WTC11 (cell line): Measurements from ENCODE around the gene ZCCHC18. TPM values are rescaled to one million over a fixed set of nuclear protein-coding genes. Genes with fewer than 3 reads are reported as not detected.
"Not testable (repeated sequence)": the region's sequence is repeated elsewhere in the genome, so short reads cannot be mapped to it uniquely, and the experiment has no call there.

Experiments used
- ATAC-seq: fragments of 200-7000 bp; cut with Tn5 transposase; 2 replicates; pipeline ENCODE4 v1.10.0; 2021; ENCODE audit warnings: mild to moderate bottlenecking, moderate library complexity
- CTCF ChIA-PET: fragments of 300-600 bp; sonication (Branson Sonifier 250); formaldehyde crosslinking; loops from one replicate; lab custom pipeline; 2021; ENCODE audit warnings: antibody characterized with exemption; lab: Charles Lee
- POLR2A ChIA-PET: fragments of 350-600 bp; sonication (Branson Sonifier 250); formaldehyde crosslinking; loops from one replicate; lab custom pipeline; 2021; ENCODE audit warnings: antibody characterized with exemption; lab: Charles Lee
- DNase-seq: peaks from one replicate; pipeline ENCODE4 v3.0.0; 2021; ENCODE audit warnings: low spot score
- H3K27ac Mint-ChIP-seq: 2 replicates; pipeline ENCODE4 v1.8.0; 2021; ENCODE audit warnings: mixed read lengths
- H3K27me3 Mint-ChIP-seq: 2 replicates; pipeline ENCODE4 v1.8.0; 2021; ENCODE audit warnings: low read depth, mild to moderate bottlenecking, moderate library complexity, mixed read lengths
- H3K36me3 Mint-ChIP-seq: 2 replicates; pipeline ENCODE4 v1.8.0; 2021; ENCODE audit warnings: mixed read lengths
- H3K4me1 Mint-ChIP-seq: 2 replicates; pipeline ENCODE4 v1.8.0; 2022; ENCODE audit warnings: mixed read lengths
- H3K4me3 Mint-ChIP-seq: 2 replicates; pipeline ENCODE4 v1.8.0; 2021; ENCODE audit warnings: mild to moderate bottlenecking, moderate library complexity, mixed read lengths
- H3K9me3 Mint-ChIP-seq: 2 replicates; pipeline ENCODE4 v1.8.0; 2021; ENCODE audit warnings: mixed read lengths
- HMGA2 ChIP-seq: fragments of 250-450 bp; sonication (Bioruptor Pico); IDR thresholded peaks from 2 replicates; pipeline ENCODE4 v1.4.0; 2021; ENCODE audit warnings: mild to moderate bottlenecking, moderate library complexity
- KAT7 ChIP-seq: sonication (generic); formaldehyde crosslinking; IDR thresholded peaks from 2 replicates; pipeline ENCODE4 v1.8.1; 2023; ENCODE audit warnings: missing genetic modification reagents, mild to moderate bottlenecking, borderline replicate concordance
- OVOL2 ChIP-seq: fragments of 250-450 bp; sonication (Bioruptor Pico); IDR thresholded peaks from 2 replicates; pipeline ENCODE4 v1.9.0; 2021; ENCODE audit warnings: mild to moderate bottlenecking, borderline replicate concordance
- total RNA-seq: library from RNA; stranded (reverse); gene quantifications from 3 replicates; pipeline ENCODE4 v1.2.3, GENCODE V29; 2021
- TF ChIP-seq, protein P1 (sequence below): sonication (generic); formaldehyde crosslinking; IDR thresholded peaks from 2 replicates; pipeline ENCODE4 v1.8.0; 2022; ENCODE audit warnings: missing genetic modification reagents
- TF ChIP-seq, protein P2 (sequence below): sonication (generic); formaldehyde crosslinking; IDR thresholded peaks from 2 replicates; pipeline ENCODE4 v1.8.1; 2023; ENCODE audit warnings: mild to moderate bottlenecking, missing genetic modification reagents, moderate library complexity
- TF ChIP-seq, protein P3 (sequence below): sonication (generic); formaldehyde crosslinking; IDR thresholded peaks from 2 replicates; pipeline ENCODE4 v1.8.0; 2022; ENCODE audit warnings: mild to moderate bottlenecking, missing genetic modification reagents
- TF ChIP-seq, protein P4 (sequence below): fragments of 250-450 bp; sonication (Bioruptor Pico); IDR thresholded peaks from 2 replicates; pipeline ENCODE4 v2.1.2; 2022; ENCODE audit warnings: mild to moderate bottlenecking, moderate library complexity

Gene ZCCHC18
- total RNA-seq, 1 experiment from 2014 or later = 2.3 TPM

DNA sequence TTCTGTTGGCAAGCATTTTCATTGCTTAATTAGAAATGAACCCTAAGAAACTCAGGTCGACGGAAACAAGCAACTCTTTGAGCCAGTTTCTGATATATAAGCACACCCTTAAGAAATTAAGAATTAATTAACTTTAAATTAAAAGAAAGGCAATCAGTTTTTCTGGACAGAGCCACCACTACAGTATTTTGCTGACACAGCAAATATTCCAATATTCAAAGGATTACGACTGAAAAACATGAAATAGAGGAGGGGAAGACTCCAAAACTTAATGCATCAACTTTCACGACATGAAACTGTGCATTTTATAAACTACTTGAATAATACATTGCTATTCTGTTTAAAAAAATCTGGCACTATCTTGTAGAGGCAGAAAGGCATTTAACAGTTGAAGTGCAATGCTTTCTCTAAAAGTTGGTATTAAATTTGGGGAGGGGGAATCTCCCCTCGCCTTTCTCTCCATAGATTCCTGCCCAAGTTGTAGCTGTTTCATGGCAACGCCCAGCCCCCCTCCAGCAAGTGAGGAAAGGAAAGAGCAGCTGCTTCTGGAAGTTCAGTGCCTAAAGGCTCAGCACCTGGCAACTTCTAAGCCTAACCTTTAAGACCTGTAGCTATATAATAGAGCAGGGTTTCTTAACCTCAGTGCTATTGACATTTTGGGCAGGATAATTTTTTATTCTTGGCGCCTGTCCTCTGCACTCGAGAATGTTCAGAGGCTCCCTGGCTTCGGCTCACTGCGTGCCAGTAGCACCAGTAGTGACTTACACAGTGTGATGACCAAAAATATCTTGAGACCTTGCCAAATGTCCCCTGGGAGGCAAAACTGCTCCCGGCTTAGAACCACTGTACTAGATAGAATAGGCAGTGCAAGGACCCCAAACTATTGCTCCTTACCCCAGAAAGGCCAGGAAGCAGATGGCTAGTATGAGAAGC lies 6.7 kb upstream of the ZCCHC18 start (continued):
- TF ChIP-seq, protein P1, sequence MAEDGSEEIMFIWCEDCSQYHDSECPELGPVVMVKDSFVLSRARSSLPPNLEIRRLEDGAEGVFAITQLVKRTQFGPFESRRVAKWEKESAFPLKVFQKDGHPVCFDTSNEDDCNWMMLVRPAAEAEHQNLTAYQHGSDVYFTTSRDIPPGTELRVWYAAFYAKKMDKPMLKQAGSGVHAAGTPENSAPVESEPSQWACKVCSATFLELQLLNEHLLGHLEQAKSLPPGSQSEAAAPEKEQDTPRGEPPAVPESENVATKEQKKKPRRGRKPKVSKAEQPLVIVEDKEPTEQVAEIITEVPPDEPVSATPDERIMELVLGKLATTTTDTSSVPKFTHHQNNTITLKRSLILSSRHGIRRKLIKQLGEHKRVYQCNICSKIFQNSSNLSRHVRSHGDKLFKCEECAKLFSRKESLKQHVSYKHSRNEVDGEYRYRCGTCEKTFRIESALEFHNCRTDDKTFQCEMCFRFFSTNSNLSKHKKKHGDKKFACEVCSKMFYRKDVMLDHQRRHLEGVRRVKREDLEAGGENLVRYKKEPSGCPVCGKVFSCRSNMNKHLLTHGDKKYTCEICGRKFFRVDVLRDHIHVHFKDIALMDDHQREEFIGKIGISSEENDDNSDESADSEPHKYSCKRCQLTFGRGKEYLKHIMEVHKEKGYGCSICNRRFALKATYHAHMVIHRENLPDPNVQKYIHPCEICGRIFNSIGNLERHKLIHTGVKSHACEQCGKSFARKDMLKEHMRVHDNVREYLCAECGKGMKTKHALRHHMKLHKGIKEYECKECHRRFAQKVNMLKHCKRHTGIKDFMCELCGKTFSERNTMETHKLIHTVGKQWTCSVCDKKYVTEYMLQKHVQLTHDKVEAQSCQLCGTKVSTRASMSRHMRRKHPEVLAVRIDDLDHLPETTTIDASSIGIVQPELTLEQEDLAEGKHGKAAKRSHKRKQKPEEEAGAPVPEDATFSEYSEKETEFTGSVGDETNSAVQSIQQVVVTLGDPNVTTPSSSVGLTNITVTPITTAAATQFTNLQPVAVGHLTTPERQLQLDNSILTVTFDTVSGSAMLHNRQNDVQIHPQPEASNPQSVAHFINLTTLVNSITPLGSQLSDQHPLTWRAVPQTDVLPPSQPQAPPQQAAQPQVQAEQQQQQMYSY (CRISPR knock-in tag) = no peak
- no peak for TF ChIP-seq HMGA2 (CRISPR knock-in tag)
- TF ChIP-seq OVOL2 (CRISPR knock-in tag) = no peak
- TF ChIP-seq, all 79 proteins: peak for 0

DNA sequence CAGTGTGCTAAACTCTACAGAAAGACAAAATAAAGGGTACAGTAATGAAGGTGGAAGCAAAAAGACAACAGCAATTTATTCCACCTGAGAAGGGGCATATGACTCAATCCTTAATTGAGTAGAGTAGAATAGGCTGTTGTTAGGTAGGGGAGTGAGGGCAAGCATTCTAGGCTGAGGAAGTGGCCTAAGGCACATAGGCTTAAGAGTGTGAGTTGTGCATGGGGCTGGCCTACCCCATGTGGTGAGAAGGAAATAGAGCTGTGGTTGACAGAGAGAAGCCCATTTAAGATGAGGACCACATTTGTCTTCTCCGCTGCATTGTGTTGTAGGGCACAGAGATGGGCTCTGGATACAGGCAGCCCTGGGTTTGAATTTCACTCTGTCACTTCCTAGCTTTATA lies 3.4 kb upstream of the ZCCHC18 start:
- H3K27ac Mint-ChIP-seq = no peak overlapping the region
- TF ChIP-seq, protein P2, sequence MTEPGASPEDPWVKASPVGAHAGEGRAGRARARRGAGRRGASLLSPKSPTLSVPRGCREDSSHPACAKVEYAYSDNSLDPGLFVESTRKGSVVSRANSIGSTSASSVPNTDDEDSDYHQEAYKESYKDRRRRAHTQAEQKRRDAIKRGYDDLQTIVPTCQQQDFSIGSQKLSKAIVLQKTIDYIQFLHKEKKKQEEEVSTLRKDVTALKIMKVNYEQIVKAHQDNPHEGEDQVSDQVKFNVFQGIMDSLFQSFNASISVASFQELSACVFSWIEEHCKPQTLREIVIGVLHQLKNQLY (CRISPR knock-in tag) = no peak
- TF ChIP-seq, all 79 proteins: peak for 0
- DNase-seq (no peak), ATAC-seq (no peak)
- Mint-ChIP-seq H3K36me3 (no peaks in the 10 kb centered on the region), H3K4me1 (peaks cover 13% of the 10 kb centered on the region), H3K9me3 (no peaks in the 10 kb centered on the region), H3K27me3 (peaks cover 5% of the 10 kb centered on the region), H3K4me3 (no peak overlapping the region)
- CTCF ChIA-PET = no interaction called here
- POLR2A ChIA-PET = no interaction called here

DNA sequence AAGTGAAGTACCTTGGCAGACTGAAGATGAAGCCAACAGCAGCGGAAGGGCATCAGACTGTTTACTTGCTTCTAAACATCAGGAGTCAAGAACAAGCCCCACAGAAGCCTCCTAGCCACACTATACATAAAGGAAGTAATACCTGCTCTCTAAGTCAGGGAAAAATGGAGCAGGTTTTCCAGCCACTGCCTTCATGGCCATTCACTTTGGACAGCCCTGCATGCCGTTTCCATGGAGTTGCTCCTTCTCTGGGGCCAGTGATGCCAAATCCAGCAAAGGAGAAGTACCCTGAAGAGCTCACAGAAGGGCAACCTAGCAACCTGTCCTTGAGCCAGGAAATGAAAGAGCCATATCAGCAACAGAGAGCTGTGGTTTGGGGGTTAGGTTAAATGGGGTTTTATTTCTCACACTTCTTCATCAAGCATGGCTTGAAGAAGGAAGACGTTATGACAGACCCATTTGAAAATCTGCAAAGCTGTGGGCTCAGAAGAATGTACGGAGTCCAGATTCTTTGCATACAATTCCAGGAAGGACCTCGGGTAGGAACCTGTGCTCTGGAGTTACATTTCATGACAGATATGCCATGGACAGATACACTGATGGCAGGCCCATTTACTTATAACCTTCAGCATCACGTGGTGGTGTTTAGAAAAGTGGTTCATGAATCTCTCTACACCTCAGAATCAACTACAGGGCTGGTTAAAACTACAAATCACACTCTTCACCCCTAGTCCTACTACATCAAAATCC lies 1.7 kb upstream of the ZCCHC18 start:
- CTCF ChIA-PET, POLR2A ChIA-PET, H3K9me3 Mint-ChIP-seq, H3K36me3 Mint-ChIP-seq, DNase-seq, H3K27ac Mint-ChIP-seq, H3K4me3 Mint-ChIP-seq, H3K27me3 Mint-ChIP-seq, ATAC-seq: not testable (repeated sequence)
- H3K4me1 Mint-ChIP-seq = peaks cover 15% of the 10 kb centered on the region

DNA sequence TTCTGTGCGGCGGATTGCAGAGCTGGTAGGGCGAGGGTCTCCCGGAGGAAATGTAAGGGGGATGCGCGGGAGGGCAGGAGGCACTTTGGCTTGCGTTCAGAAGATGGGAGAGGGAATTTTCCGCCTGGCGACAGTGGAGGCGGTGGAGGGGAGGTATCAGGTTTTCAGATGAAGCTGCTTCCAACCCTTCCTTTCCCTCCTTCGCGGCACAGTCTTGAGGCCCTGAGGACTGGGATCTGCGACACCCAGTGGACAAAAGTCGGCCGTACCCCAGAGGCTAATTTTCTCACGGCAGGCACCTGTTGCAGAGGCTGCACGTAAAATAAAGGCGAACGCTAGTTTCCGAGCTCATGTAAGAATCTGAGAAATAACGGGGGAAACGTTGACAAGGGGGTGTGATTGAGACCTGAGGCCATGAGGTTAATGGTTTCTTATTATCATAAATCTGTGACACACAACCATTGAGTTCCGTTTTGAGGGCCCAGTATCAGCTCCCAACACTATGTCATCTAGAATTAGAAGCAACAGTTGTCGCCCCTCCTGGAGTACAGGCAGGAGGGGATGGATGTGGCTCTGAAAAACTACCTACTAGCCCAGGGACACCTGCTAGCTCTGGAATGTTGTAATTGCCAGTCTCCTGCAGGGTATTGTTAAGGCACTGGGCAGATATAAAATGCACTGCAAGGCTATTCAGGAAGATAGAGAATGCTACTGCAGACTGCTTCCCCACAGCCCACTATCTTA lies 1.1 kb downstream of the ZCCHC18 start:
- ChIA-PET POLR2A (no interaction called here), CTCF (interaction anchor here (0.6 to 1.8 kb wide), 11 partner anchors 10 to 269 kb away, joined by 3 to 15 read pairs (median 5); partner anchors contain the start of gene SLC25A53)
- no peaks in the 10 kb centered on the region for H3K9me3 Mint-ChIP-seq
- peak overlapping the region; percentile 85 for H3K4me3 Mint-ChIP-seq
- no peaks in the 10 kb centered on the region for H3K36me3 Mint-ChIP-seq
- H3K4me1 Mint-ChIP-seq = peaks cover 15% of the 10 kb centered on the region
- ATAC-seq (peak; percentile 62), DNase-seq (peak; percentile 63)
- no peak overlapping the region for H3K27ac Mint-ChIP-seq
- peaks cover 9% of the 10 kb centered on the region for H3K27me3 Mint-ChIP-seq
- no peak for TF ChIP-seq KAT7
- TF ChIP-seq, protein P3, sequence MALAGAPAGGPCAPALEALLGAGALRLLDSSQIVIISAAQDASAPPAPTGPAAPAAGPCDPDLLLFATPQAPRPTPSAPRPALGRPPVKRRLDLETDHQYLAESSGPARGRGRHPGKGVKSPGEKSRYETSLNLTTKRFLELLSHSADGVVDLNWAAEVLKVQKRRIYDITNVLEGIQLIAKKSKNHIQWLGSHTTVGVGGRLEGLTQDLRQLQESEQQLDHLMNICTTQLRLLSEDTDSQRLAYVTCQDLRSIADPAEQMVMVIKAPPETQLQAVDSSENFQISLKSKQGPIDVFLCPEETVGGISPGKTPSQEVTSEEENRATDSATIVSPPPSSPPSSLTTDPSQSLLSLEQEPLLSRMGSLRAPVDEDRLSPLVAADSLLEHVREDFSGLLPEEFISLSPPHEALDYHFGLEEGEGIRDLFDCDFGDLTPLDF (CRISPR knock-in tag) = no peak
- TF ChIP-seq, protein P4, sequence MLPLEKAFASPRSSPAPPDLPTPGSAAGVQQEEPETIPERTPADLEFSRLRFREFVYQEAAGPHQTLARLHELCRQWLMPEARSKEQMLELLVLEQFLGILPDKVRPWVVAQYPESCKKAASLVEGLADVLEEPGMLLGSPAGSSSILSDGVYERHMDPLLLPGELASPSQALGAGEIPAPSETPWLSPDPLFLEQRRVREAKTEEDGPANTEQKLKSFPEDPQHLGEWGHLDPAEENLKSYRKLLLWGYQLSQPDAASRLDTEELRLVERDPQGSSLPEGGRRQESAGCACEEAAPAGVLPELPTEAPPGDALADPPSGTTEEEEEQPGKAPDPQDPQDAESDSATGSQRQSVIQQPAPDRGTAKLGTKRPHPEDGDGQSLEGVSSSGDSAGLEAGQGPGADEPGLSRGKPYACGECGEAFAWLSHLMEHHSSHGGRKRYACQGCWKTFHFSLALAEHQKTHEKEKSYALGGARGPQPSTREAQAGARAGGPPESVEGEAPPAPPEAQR = no peak
